Measurements from ENCODE around the gene TBL1XR1. TPM values are rescaled to one million over a fixed set of nuclear protein-coding genes. Genes with fewer than 3 reads are reported as not detected.
A peak's percentile ranks its signal among the peaks of the same experiment; 100 is the strongest.

Gene TBL1XR1
- total and polyA plus RNA-seq, 2 of the 13 experiments (the other 11 are each of a cell fraction or from before 2014, with no cell fraction given): 57.7 to 62.5 TPM

DNA sequence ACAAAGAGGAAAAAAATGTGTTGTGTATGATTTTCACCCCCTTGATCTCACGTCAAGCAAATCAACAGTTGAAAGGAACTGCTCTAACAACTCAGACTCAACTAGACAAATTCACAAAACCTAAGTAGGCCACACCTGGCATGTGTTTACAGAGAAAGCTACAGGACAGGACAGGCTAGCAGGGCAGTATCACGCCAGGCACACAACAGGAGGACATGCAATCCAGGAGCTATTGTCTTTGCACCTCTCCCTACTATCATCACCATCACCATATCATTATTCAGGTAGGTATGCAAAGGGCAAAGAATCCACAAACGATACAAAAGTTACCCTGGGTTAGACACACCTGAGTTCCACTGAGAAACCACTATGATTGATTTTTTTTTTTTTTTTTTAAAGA is 86.4 kb downstream of the TBL1XR1 start:
- Histone ChIP-seq H3K36me3 (replicated peaks in 1 of 2; ENCODE audit: control insufficient read depth in 1 of 2, insufficient read depth in 2 of 2, low read length in 2 of 2) (no peaks in the 10 kb centered on the region), H2AFZ (ENCODE audit: low read length) (no peak overlapping the region), H3K27ac (ENCODE audit: extremely low read length, insufficient read depth, low read length) (no peak overlapping the region), H3K4me2 (ENCODE audit: low read depth, low read length) (no peak overlapping the region), H3K27me3 (ENCODE audit: control insufficient read depth in 1 of 2, insufficient read depth in 2 of 2, low read length in 2 of 2) (no peaks in the 10 kb centered on the region), H3K9me3 (ENCODE audit: low read length) (no peaks in the 10 kb centered on the region), H3K79me2 (ENCODE audit: insufficient read depth, low read length) (peaks cover 96% of the 10 kb centered on the region), H3K4me1 (ENCODE audit: insufficient read depth, low read length) (peaks cover 77% of the 10 kb centered on the region), H4K20me1 (ENCODE audit: insufficient read depth, low read length) (peaks cover 62% of the 10 kb centered on the region), H3K9ac (ENCODE audit: insufficient read depth, low read depth, low read length) (no peak overlapping the region), H3K4me3 (replicated peaks in 1 of 3; ENCODE audit: insufficient read depth in 1 of 3, low read depth in 2 of 3, low read length in 3 of 3) (no peak overlapping the region)
- ChIA-PET CTCF (ENCODE audit: low intra/inter-chr PET ratio, low total read pairs) (no interaction called here), POLR2A (no interaction called here)
- DNase-seq (ENCODE audit: low spot score): no peak
- TF ChIP-seq NFKBIZ (CRISPR knock-in tag; IDR thresholded peaks at IDR 0.05) (no peak), ZNF30 (CRISPR knock-in tag; IDR thresholded peaks at IDR 0.05) (no peak), SMAD1 (CRISPR knock-in tag; IDR thresholded peaks at IDR 0.05; ENCODE audit: borderline replicate concordance, low read depth) (no peak), SOX6 (IDR thresholded peaks at IDR 0.05) (no peak), SOX6 (CRISPR knock-in tag; IDR thresholded peaks at IDR 0.05) (no peak)
- intact Hi-C loops (cut with micrococcal nuclease; ENCODE audit: unreplicated experiment) (no loop called here), in situ Hi-C loops (cut with HindIII; ENCODE audit: extremely low pct_ligation_motif_present, low pct_unique_long_range_greater_than_20kb) (no loop called here)
- WGBS (ENCODE audit: low lambda C conversion rate): 94% methylated on average over 3 of the region's 3 CpGs
- peak; percentile 29; the same call in 2 of the 3 replicates for ATAC-seq
- no TSS peak for BruUV-seq (replicated peaks)
- no peak for FAIRE-seq

DNA sequence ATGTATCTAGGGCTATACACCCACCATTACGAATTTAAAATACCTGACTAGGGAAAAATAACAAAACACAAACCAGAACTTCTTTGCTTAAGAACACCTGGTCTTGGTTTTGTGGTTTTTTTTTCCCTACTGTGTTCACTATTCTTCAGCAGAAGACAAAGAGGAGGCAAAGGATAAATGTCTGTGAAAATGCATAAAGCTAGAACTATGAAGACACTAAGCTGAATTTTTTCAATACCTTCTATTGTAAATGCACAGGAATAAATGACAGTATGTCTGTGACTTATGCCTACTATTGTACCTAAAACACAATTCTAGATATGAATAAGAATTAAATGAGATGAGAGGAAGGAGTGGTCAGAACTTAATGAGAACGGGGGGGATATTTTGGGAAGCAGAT is 86.9 kb downstream of the TBL1XR1 start:
- no peak overlapping the region for H2AFZ ChIP-seq (ENCODE audit: low read length)
- ChIA-PET POLR2A (no interaction called here), CTCF (ENCODE audit: low intra/inter-chr PET ratio, low total read pairs) (no interaction called here)
- no peaks in the 10 kb centered on the region for H3K36me3 ChIP-seq (replicated peaks in 1 of 2; ENCODE audit: control insufficient read depth in 1 of 2, insufficient read depth in 2 of 2, low read length in 2 of 2)
- H3K4me3 ChIP-seq (replicated peaks in 1 of 3; ENCODE audit: insufficient read depth in 1 of 3, low read depth in 2 of 3, low read length in 3 of 3): no peak overlapping the region
- no peaks in the 10 kb centered on the region for H3K9me3 ChIP-seq (ENCODE audit: low read length)
- 93% methylated on average over 2 of the region's 2 CpGs for WGBS (ENCODE audit: low lambda C conversion rate)
- H3K4me2 ChIP-seq (ENCODE audit: low read depth, low read length): no peak overlapping the region
- in situ Hi-C loops (cut with HindIII; ENCODE audit: extremely low pct_ligation_motif_present, low pct_unique_long_range_greater_than_20kb) (no loop called here), intact Hi-C loops (cut with micrococcal nuclease; ENCODE audit: unreplicated experiment) (no loop called here)
- peaks cover 64% of the 10 kb centered on the region for H4K20me1 ChIP-seq (ENCODE audit: insufficient read depth, low read length)
- FAIRE-seq (no peak), ATAC-seq (no peak), DNase-seq (ENCODE audit: low spot score) (no peak)
- TF ChIP-seq RFX3 (CRISPR knock-in tag; IDR thresholded peaks at IDR 0.05): no peak
- no peak for TF ChIP-seq TCF12 (IDR thresholded peaks at IDR 0.05)
- no peak for TF ChIP-seq TCF12 (CRISPR knock-in tag; IDR thresholded peaks at IDR 0.05)
- no peak for TF ChIP-seq ZNF180 (CRISPR knock-in tag; IDR thresholded peaks at IDR 0.05; ENCODE audit: borderline replicate concordance, low read depth)
- TF ChIP-seq ZNF552 (CRISPR knock-in tag; IDR thresholded peaks at IDR 0.05; ENCODE audit: borderline replicate concordance): no peak
- TF ChIP-seq TAF15 (IDR thresholded peaks at IDR 0.05; ENCODE audit: low read depth, low read length, poor library complexity, severe bottlenecking): no peak
- TF ChIP-seq, protein P1, sequence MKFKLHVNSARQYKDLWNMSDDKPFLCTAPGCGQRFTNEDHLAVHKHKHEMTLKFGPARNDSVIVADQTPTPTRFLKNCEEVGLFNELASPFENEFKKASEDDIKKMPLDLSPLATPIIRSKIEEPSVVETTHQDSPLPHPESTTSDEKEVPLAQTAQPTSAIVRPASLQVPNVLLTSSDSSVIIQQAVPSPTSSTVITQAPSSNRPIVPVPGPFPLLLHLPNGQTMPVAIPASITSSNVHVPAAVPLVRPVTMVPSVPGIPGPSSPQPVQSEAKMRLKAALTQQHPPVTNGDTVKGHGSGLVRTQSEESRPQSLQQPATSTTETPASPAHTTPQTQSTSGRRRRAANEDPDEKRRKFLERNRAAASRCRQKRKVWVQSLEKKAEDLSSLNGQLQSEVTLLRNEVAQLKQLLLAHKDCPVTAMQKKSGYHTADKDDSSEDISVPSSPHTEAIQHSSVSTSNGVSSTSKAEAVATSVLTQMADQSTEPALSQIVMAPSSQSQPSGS (CRISPR knock-in tag; IDR thresholded peaks at IDR 0.05): no peak
- TF ChIP-seq SOX6 (IDR thresholded peaks at IDR 0.05): no peak
- TF ChIP-seq SOX6 (CRISPR knock-in tag; IDR thresholded peaks at IDR 0.05): no peak
- H3K4me1 ChIP-seq (ENCODE audit: insufficient read depth, low read length): peaks cover 82% of the 10 kb centered on the region
- H3K9ac ChIP-seq (ENCODE audit: insufficient read depth, low read depth, low read length): no peak overlapping the region
- no peaks in the 10 kb centered on the region for H3K27me3 ChIP-seq (ENCODE audit: control insufficient read depth in 1 of 2, insufficient read depth in 2 of 2, low read length in 2 of 2)
- H3K27ac ChIP-seq (ENCODE audit: extremely low read length, insufficient read depth, low read length): no peak overlapping the region
- peaks cover 96% of the 10 kb centered on the region for H3K79me2 ChIP-seq (ENCODE audit: insufficient read depth, low read length)
- no TSS peak for BruUV-seq (replicated peaks)
